SK-N-SH (cell line): ENCODE data around the gene RPAIN. TPM values are rescaled to one million over a fixed set of nuclear protein-coding genes. Genes with fewer than 3 reads are reported as not detected.

Source experiments
- CTCF ChIA-PET: fragments of 300-600, 350-600 bp; formaldehyde crosslinking; extraction: SDS; loops from one replicate; lab custom pipeline; 2021; lab: Yijun Ruan, JAX
- POLR2A ChIA-PET: fragments of 350-600 bp; sonication (Branson Sonifier 250); formaldehyde crosslinking; extraction: SDS; loops from one replicate; lab custom pipeline; 2020; ENCODE audit warnings: antibody characterized with exemption, inconsistent platforms; lab: Yijun Ruan, JAX
- DNase-seq: peaks from one replicate; pipeline ENCODE4 v3.0.0; 2012
- H2AFZ ChIP-seq: fragments of 200-600 bp; sonication (generic); 2 replicates; pipeline ENCODE4 v1.8.1; 2016; ENCODE audit warnings: antibody characterized with exemption, mild to moderate bottlenecking, low read depth
- H3F3A ChIP-seq: fragments of 200-600 bp; sonication (generic); replicated peaks from 2 replicates; pipeline ENCODE3; 2016; ENCODE audit warnings: antibody characterized with exemption, mild to moderate bottlenecking; ENCODE audit not compliant: insufficient read depth
- H3K27ac ChIP-seq, 2 experiments: fragments of 200-500 bp in 1 of 2; fragments of 200-600 bp in 1 of 2; sonication (Bioruptor generic) in 1 of 2; sonication (generic), shearing (Covaris generic) in 1 of 2; 2 replicates each; pipeline versions ENCODE4 v1.5.1 to v1.6.1; 2014 to 2016; ENCODE audit warnings: low read depth in 2 of 2, inconsistent platforms in 1 of 2, low read length in 1 of 2, mild to moderate bottlenecking in 1 of 2, mixed read lengths in 1 of 2
- H3K27me3 ChIP-seq: fragments of 200-600 bp; sonication (generic), shearing (Covaris generic); 2 replicates; pipeline ENCODE4 v1.6.1; 2016; ENCODE audit warnings: mixed run types; ENCODE audit not compliant: insufficient read depth
- H3K36me3 ChIP-seq, 2 experiments: fragments of 200-500 bp in 1 of 2; fragments of 200-600 bp in 1 of 2; sonication (Bioruptor generic) in 1 of 2; sonication (generic) in 1 of 2; replicated peaks in 1 of 2; 2 replicates each; pipeline versions ENCODE3 to v1.5.1; 2014 to 2016; ENCODE audit warnings: low read length in 1 of 2, mild to moderate bottlenecking in 1 of 2; ENCODE audit not compliant: insufficient read depth in 2 of 2, control insufficient read depth in 1 of 2
- H3K4me1 ChIP-seq, 2 experiments: fragments of 200-500 bp in 1 of 2; fragments of 200-600 bp in 1 of 2; sonication (Bioruptor generic) in 1 of 2; sonication (generic), shearing (Covaris generic) in 1 of 2; 2 replicates each; pipeline versions ENCODE4 v1.5.1 to v1.6.1; 2014 to 2016; ENCODE audit warnings: low read depth in 1 of 2, low read length in 1 of 2, mixed run types in 1 of 2; ENCODE audit not compliant: insufficient read depth in 2 of 2, control insufficient read depth in 1 of 2
- H3K4me2 ChIP-seq: fragments of 200-600 bp; sonication (generic), shearing (Covaris generic); 2 replicates; pipeline ENCODE4 v1.6.1; 2017; ENCODE audit warnings: mixed run types
- H3K4me3 ChIP-seq, 2 experiments: fragments of 200-500 bp in 1 of 2; fragments of 200-600 bp in 1 of 2; sonication (Bioruptor generic) in 1 of 2; sonication (generic), shearing (Covaris generic) in 1 of 2; 2 replicates each; pipeline versions ENCODE4 v1.5.1 to v1.8.1; 2014 to 2016; ENCODE audit warnings: low read depth in 2 of 2, inconsistent platforms in 1 of 2, low read length in 1 of 2, mild to moderate bottlenecking in 1 of 2, mixed read lengths in 1 of 2, moderate library complexity in 1 of 2
- H3K79me2 ChIP-seq: fragments of 200-600 bp; sonication (generic); 2 replicates; pipeline ENCODE4 v1.8.1; 2017; ENCODE audit warnings: mild to moderate bottlenecking; ENCODE audit not compliant: insufficient read depth
- H3K9ac ChIP-seq: fragments of 200-600 bp; sonication (generic); 2 replicates; pipeline ENCODE4 v1.6.1; 2017; ENCODE audit warnings: mixed run types
- H3K9me2 ChIP-seq: fragments of 200-600 bp; sonication (generic); 2 replicates; pipeline ENCODE4 v1.6.1; 2017; ENCODE audit warnings: mixed run types
- H3K9me3 ChIP-seq: fragments of 200-600 bp; sonication (generic); 2 replicates; pipeline ENCODE4 v1.6.1; 2017; ENCODE audit warnings: mixed run types, mild to moderate bottlenecking, moderate library complexity
- H4K20me1 ChIP-seq: fragments of 200-600 bp; sonication (generic); 2 replicates; pipeline ENCODE4 v1.6.1; 2017; ENCODE audit warnings: mild to moderate bottlenecking, mixed run types; ENCODE audit not compliant: insufficient read depth
- CHD2 ChIP-seq: fragments of 150-350 bp; IDR thresholded peaks from 2 replicates; pipeline ENCODE4 v1.6.1; 2018; ENCODE audit warnings: low read length; ENCODE audit not compliant: partially characterized antibody
- CTCF ChIP-seq: fragments of 200-600 bp; sonication (generic); IDR thresholded peaks from 2 replicates; pipeline ENCODE4 v1.6.1; 2017; ENCODE audit warnings: antibody characterized with exemption, mild to moderate bottlenecking, moderate library complexity
- JUND ChIP-seq: IDR thresholded peaks from 2 replicates; pipeline ENCODE4 v1.4.0; 2012
- MXI1 ChIP-seq: IDR thresholded peaks from 2 replicates; pipeline ENCODE4 v1.6.1; 2012; ENCODE audit warnings: mild to moderate bottlenecking, low read depth, low read length, improper control_type of control experiment
- RCOR1 ChIP-seq: fragments of 150-350 bp; IDR thresholded peaks from 2 replicates; pipeline ENCODE4 v1.6.1; 2017; ENCODE audit warnings: antibody characterized with exemption, low read length
- SIN3A ChIP-seq: IDR thresholded peaks from 2 replicates; pipeline ENCODE4 v1.6.1; 2012; ENCODE audit warnings: low read depth, mild to moderate bottlenecking, low read length, moderate library complexity, borderline replicate concordance
- TAF1 ChIP-seq: IDR thresholded peaks from 2 replicates; pipeline ENCODE4 v1.6.1; 2012; ENCODE audit warnings: low read depth, mild to moderate bottlenecking, low read length, moderate library complexity, borderline replicate concordance
- YY1 ChIP-seq: IDR thresholded peaks from 2 replicates; pipeline ENCODE4 v1.4.0; 2012; ENCODE audit warnings: low read depth, mild to moderate bottlenecking
- WGBS: methylation state at CpG from one replicate; pipeline ENCODE4 v1.1.6; 2017; ENCODE audit warnings: low lambda C conversion rate; 5-methylcytosine and 5-hydroxymethylcytosine counted together
- polyA plus RNA-seq, 3 experiments: library from polyadenylated mRNA; depleted of rRNA; stranded (reverse); fragments of >200 nt; gene quantifications; 2 replicates each; pipeline ENCODE4 v1.2.3, GENCODE V29; 2012

Gene RPAIN
- polyA plus RNA-seq, 1 of the 3 experiments (the other 2 are of a cell fraction): 75.5 TPM

GRCh38 chr17:5466295-5466694, 46.3 kb downstream of the RPAIN start:
- ChIA-PET CTCF (interaction anchor here (0.6 to 7.9 kb wide), 2 partner anchors 19 to 26 kb away, joined by 4 to 66 read pairs; partner anchors contain the start of genes C1QBP and DERL2), POLR2A (interaction anchor here (1.1 kb wide), 1 partner anchor 20 kb away, joined by 4 read pairs; the partner anchor contains the start of genes DERL2 and MIS12)
- Histone ChIP-seq H3K4me1 (peaks cover 0 to 13% of the 10 kb centered on the region in 2 experiments; a peak in 2 of 4 replicates), H3K27me3 (no peaks in the 10 kb centered on the region), H3F3A (peaks cover 12% of the 10 kb centered on the region), H3K9me2 (no peaks in the 10 kb centered on the region), H3K79me2 (peaks cover 73% of the 10 kb centered on the region), H3K4me3 (peak overlapping the region in 1 of 2 experiments; percentile 98; a peak in 2 of 4 replicates), H3K9me3 (no peaks in the 10 kb centered on the region), H3K27ac (no peak overlapping the region), H3K4me2 (peak overlapping the region; percentile 95), H4K20me1 (peaks cover 14% of the 10 kb centered on the region), H3K9ac (peak overlapping the region; percentile 74; the same call in 1 of the 2 replicates), H3K36me3 (peaks cover 3 to 9% of the 10 kb centered on the region in 2 experiments), H2AFZ (no peak overlapping the region)
- TF ChIP-seq CTCF: no peak
- no peak for TF ChIP-seq YY1
- no peak for TF ChIP-seq MXI1
- no peak for TF ChIP-seq RCOR1
- TF ChIP-seq CHD2: no peak
- no peak for TF ChIP-seq TAF1
- 84% methylated on average over 4 of the region's 4 CpGs for WGBS
- DNase-seq: no peak

- H3K4me3 ChIP-seq: peak overlapping the region; percentile 88 to 98
- peaks cover 0 to 13% of the 10 kb centered on the region in 2 experiments; a peak in 2 of 4 replicates for H3K4me1 ChIP-seq
- ChIA-PET CTCF (interaction anchor here (7.9 kb wide), 1 partner anchor 27 kb away, joined by 66 read pairs; the partner anchor contains the start of gene C1QBP), POLR2A (interaction anchor here (2.2 kb wide), 1 partner anchor 18 kb away, joined by 35 read pairs; the partner anchor contains the start of genes DERL2 and MIS12)
- peak overlapping the region; percentile 95 for H3K4me2 ChIP-seq
- no peaks in the 10 kb centered on the region for H3K9me3 ChIP-seq
- peaks cover 14% of the 10 kb centered on the region for H4K20me1 ChIP-seq
- H3K79me2 ChIP-seq: peaks cover 63% of the 10 kb centered on the region
- no peaks in the 10 kb centered on the region for H3K27me3 ChIP-seq
- peak; percentile 54 for DNase-seq
- peak overlapping the region; percentile 80; the same call in 1 of the 2 replicates for H2AFZ ChIP-seq
- H3K9me2 ChIP-seq: no peaks in the 10 kb centered on the region
- H3K27ac ChIP-seq: peak overlapping the region; percentile 63 to 74; a peak in 3 of 4 replicates
- peaks cover 12 to 17% of the 10 kb centered on the region in 2 experiments for H3K36me3 ChIP-seq
- peak overlapping the region; percentile 74 for H3K9ac ChIP-seq
- WGBS: 3% methylated on average over 8 of the region's 8 CpGs
- peaks cover 13% of the 10 kb centered on the region for H3F3A ChIP-seq
- TF ChIP-seq JUND (no peak), SIN3A (0 out of 2 replicates have a peak, but pooled peaks have one; percentile 6)
- TF ChIP-seq, all 33 proteins: peak for 1
These were observed 47.4 kb downstream of the RPAIN start for GRCh38 chr17:5467416-5467815.
